HCT116 (cell line): ENCODE data around the gene FAIM2. TPM values are rescaled to one million over a fixed set of nuclear protein-coding genes. Genes with fewer than 3 reads are reported as not detected.

ENCODE experiments used
- ATAC-seq: fragments of 200-7000 bp; cut with Tn5 transposase; 2 replicates; pipeline ENCODE4 v1.9.1; 2020; ENCODE audit warnings: mild to moderate bottlenecking, moderate library complexity
- BruUV-seq: library from RNA; stranded (reverse); fragments of 400-500 nt; replicated peaks from 2 replicates; lab custom pipeline; 2021; lab: Mats Ljungman, UMichigan
- CTCF ChIA-PET: fragments of 300-600 bp; sonication (Branson Sonifier 250); formaldehyde crosslinking; loops from one replicate; lab custom pipeline; 2021; ENCODE audit warnings: antibody characterized with exemption; lab: Charles Lee
- POLR2A ChIA-PET: fragments of 300-600, 350-600 bp; sonication (Branson Sonifier 250); formaldehyde crosslinking; loops from one replicate; lab custom pipeline; 2021; ENCODE audit warnings: antibody characterized with exemption; lab: Charles Lee
- RAD21 ChIA-PET, 2 experiments: fragments of 300-600 bp; sonication (Branson Sonifier 250); formaldehyde crosslinking; loops; one replicate each; lab custom pipeline; 2023; ENCODE audit warnings: low total read pairs in 2 of 2; ENCODE audit not compliant: uncharacterized antibody in 2 of 2, unreplicated experiment in 2 of 2, low non-redundant PET in 1 of 2; lab: Charles Lee
- DNase-seq: peaks from one replicate; pipeline ENCODE4 v3.0.0-alpha.2; 2010; ENCODE audit warnings: low read depth, low spot score
- H2AFZ ChIP-seq: fragments of 200-600 bp; shearing (Covaris generic), sonication (generic); 2 replicates; pipeline ENCODE4 v1.6.1; 2017; ENCODE audit warnings: low read depth, mixed run types, mixed read lengths, antibody characterized with exemption, low read length; ENCODE audit not compliant: poor library complexity, severe bottlenecking
- H3K27ac ChIP-seq: 2 replicates; pipeline ENCODE4 v1.5.1; 2012; ENCODE audit warnings: low read depth, low read length
- H3K27me3 ChIP-seq: fragments of 200-600 bp; sonication (generic); 2 replicates; pipeline ENCODE4 v1.6.1; 2016; ENCODE audit warnings: mixed run types, low read length, mixed read lengths; ENCODE audit not compliant: insufficient read depth
- H3K36me3 ChIP-seq, 2 experiments: fragments of 200-500 bp in 1 of 2; fragments of 200-600 bp in 1 of 2; sonication (Bioruptor generic) in 1 of 2; sonication (generic) in 1 of 2; 2 replicates each; pipeline versions ENCODE4 v1.5.1 to v1.6.1; 2014 to 2016; ENCODE audit warnings: low read length in 2 of 2, inconsistent platforms in 1 of 2, mixed read lengths in 1 of 2, mixed run types in 1 of 2; ENCODE audit not compliant: insufficient read depth in 2 of 2, control insufficient read depth in 1 of 2
- H3K4me1 ChIP-seq, 2 experiments: fragments of 200-600 bp in 1 of 2; sonication (generic) in 1 of 2; 2 replicates each; pipeline versions ENCODE4 v1.5.1 to v1.6.1; 2012 to 2017; ENCODE audit warnings: low read length in 2 of 2, inconsistent platforms in 1 of 2, mild to moderate bottlenecking in 1 of 2, mixed read lengths in 1 of 2, mixed run types in 1 of 2, moderate library complexity in 1 of 2; ENCODE audit not compliant: insufficient read depth in 2 of 2, control insufficient read depth in 1 of 2
- H3K4me2 ChIP-seq: fragments of 200-600 bp; sonication (generic); 2 replicates; pipeline ENCODE4 v1.6.1; 2017; ENCODE audit warnings: mixed run types, low read length, mixed read lengths
- H3K4me3 ChIP-seq, 2 experiments: fragments of 200-600 bp in 1 of 2; sonication (generic) in 1 of 2; replicated peaks in 1 of 2; 2 replicates each; pipeline ENCODE4 v1.5.1; 2011 to 2016; ENCODE audit warnings: low read length in 2 of 2, control low read depth in 1 of 2, low read depth in 1 of 2, mild to moderate bottlenecking in 1 of 2, mixed read lengths in 1 of 2, mixed run types in 1 of 2
- H3K79me2 ChIP-seq: fragments of 200-600 bp; sonication (generic); 2 replicates; pipeline ENCODE4 v1.6.1; 2017; ENCODE audit warnings: mild to moderate bottlenecking, mixed run types, low read length, moderate library complexity, mixed read lengths; ENCODE audit not compliant: insufficient read depth
- H3K9ac ChIP-seq: fragments of 200-600 bp; sonication (generic); 2 replicates; pipeline ENCODE4 v1.6.1; 2016; ENCODE audit warnings: low read length, mixed read lengths
- H3K9me2 ChIP-seq: fragments of 200-600 bp; sonication (generic), shearing (Covaris generic); 2 replicates; pipeline ENCODE4 v1.6.1; 2017; ENCODE audit warnings: mixed run types, mild to moderate bottlenecking, moderate library complexity; ENCODE audit not compliant: insufficient read depth
- H3K9me3 ChIP-seq, 2 experiments: fragments of 200-500 bp in 1 of 2; fragments of 200-600 bp in 1 of 2; sonication (Bioruptor generic) in 1 of 2; sonication (generic) in 1 of 2; 2 replicates each; pipeline ENCODE4 v1.6.1; 2014 to 2017; ENCODE audit warnings: low read length in 2 of 2, mixed read lengths in 2 of 2, inconsistent platforms in 1 of 2, low read depth in 1 of 2, mild to moderate bottlenecking in 1 of 2, mixed run types in 1 of 2, moderate library complexity in 1 of 2; ENCODE audit not compliant: control insufficient read depth in 1 of 2, insufficient read depth in 1 of 2
- H4K20me1 ChIP-seq: fragments of 200-600 bp; sonication (generic), shearing (Covaris generic); 2 replicates; pipeline ENCODE4 v1.6.1; 2017; ENCODE audit warnings: mixed run types, mild to moderate bottlenecking, moderate library complexity; ENCODE audit not compliant: insufficient read depth
- CEBPB ChIP-seq: IDR thresholded peaks from 2 replicates; pipeline ENCODE4 v1.6.1; 2012; ENCODE audit warnings: low read depth
- ELF1 ChIP-seq: IDR thresholded peaks from 2 replicates; pipeline ENCODE4 v1.6.1; 2012; ENCODE audit warnings: low read depth, borderline replicate concordance
- EZH2 ChIP-seq: fragments of 200-600 bp; sonication (generic); IDR thresholded peaks from 2 replicates; pipeline ENCODE4 v1.6.1; 2017; ENCODE audit warnings: antibody characterized with exemption, mixed run types
- EZH2phosphoT487 ChIP-seq: fragments of 200-600 bp; IDR thresholded peaks from 2 replicates; pipeline ENCODE4 v1.6.1; 2018; ENCODE audit warnings: antibody characterized with exemption, borderline replicate concordance
- JUND ChIP-seq: IDR thresholded peaks from 2 replicates; pipeline ENCODE4 v1.6.1; 2012
- POLR2AphosphoS5 ChIP-seq: IDR thresholded peaks from 2 replicates; pipeline ENCODE4 v1.6.1; 2011; ENCODE audit warnings: mild to moderate bottlenecking, low read depth, low read length, moderate library complexity
- RAD21 ChIP-seq: IDR thresholded peaks from 2 replicates; pipeline ENCODE4 v1.6.1; 2012; ENCODE audit warnings: low read depth, mild to moderate bottlenecking
- SIN3A ChIP-seq: IDR thresholded peaks from 2 replicates; pipeline ENCODE4 v1.6.1; 2012; ENCODE audit warnings: low read depth
- YY1 ChIP-seq: IDR thresholded peaks from 2 replicates; pipeline ENCODE4 v1.6.1; 2011; ENCODE audit warnings: low read length, low read depth, moderate library complexity, mild to moderate bottlenecking; ENCODE audit not compliant: insufficient replicate concordance; ENCODE audit errors: extremely low read depth
- intact Hi-C: fragments of 100-400 bp; cut with micrococcal nuclease; formaldehyde crosslinking; loops from 2 replicates; pipeline ENCODE4 v1.10.0; 2022
- total RNA-seq: library from RNA; stranded (reverse); gene quantifications from one replicate; pipeline ENCODE4 v1.2.1, GENCODE V29; 2021; ENCODE audit not compliant: unreplicated experiment
- TF ChIP-seq, protein P1 (sequence below): IDR thresholded peaks from 2 replicates; pipeline ENCODE4 v1.6.1; 2012
- TF ChIP-seq, protein P2 (sequence below), 3 experiments: fragments of 200-600 bp in 1 of 3; sonication (generic) in 1 of 3; IDR thresholded peaks in 2 of 3; conservative IDR thresholded peaks in 1 of 3; 2 replicates each; pipeline ENCODE4 v1.5.1; 2012 to 2017; ENCODE audit warnings: low read depth in 2 of 3, low read length in 2 of 3, antibody characterized with exemption in 1 of 3, borderline replicate concordance in 1 of 3, control low read depth in 1 of 3, mild to moderate bottlenecking in 1 of 3, mixed read lengths in 1 of 3, mixed run types in 1 of 3, moderate library complexity in 1 of 3; ENCODE audit not compliant: insufficient read depth in 1 of 3
- TF ChIP-seq, protein P3 (sequence below): IDR thresholded peaks from 2 replicates; pipeline ENCODE4 v1.6.1; 2011; ENCODE audit warnings: mild to moderate bottlenecking, low read length, moderate library complexity; ENCODE audit not compliant: insufficient replicate concordance; ENCODE audit errors: extremely low read depth

Gene FAIM2
- total RNA-seq, 1 experiment from 2014 or later, result not detected

DNA sequence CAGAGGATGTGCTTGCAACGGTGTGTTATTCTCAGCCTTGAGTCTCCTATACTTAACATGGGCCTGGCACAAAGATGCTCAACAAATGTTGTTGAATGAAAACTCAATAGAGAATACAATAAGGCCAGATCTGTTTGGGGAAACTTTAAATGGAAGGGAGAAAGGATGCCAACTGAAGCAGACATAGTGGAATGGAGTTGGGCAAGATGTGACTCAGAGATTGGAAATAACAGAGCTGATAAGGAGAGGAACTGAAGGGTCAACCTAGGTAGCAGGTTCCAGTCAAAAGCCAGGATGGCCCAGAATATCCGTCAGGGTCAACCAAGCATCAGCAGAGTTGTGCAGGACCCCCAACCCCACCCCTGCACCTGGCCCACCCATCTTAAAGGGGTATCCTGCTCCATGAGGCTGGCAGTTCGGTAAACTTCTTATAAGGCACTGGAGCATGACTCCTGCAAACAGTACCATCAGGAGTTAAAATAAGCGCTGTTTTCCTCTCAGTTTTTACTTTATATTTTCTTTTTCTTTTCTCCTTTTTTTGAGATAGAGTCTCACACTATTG is 59.7 kb downstream of the FAIM2 start (continued):
- no peak for TF ChIP-seq RAD21
- TF ChIP-seq, all 23 proteins: peak for 0

DNA sequence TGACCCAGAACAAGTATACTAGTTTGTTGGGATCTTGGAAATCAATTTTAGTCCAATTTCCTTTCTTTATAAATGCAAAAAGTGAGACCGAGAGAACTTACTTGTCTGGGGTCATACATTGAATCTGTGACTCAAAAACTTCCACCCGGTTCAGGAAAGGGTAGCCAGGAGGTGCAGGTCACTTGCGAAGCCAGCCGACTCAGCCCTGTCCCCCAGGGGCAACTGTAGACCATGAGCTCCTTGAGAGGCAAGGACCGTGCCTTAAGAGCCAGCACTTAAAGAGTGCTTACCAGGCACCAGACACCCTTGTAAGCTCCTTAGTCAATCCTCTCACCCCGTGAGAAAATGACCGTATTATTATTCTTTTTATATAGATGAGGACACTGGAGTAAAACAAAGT is 60.3 kb downstream of the FAIM2 start:
- peak overlapping the region; percentile 97 for H3K9ac ChIP-seq
- TF ChIP-seq EZH2, result no peak
- TF ChIP-seq EZH2phosphoT487, result no peak
- no peak for TF ChIP-seq YY1
- TF ChIP-seq, protein P1, sequence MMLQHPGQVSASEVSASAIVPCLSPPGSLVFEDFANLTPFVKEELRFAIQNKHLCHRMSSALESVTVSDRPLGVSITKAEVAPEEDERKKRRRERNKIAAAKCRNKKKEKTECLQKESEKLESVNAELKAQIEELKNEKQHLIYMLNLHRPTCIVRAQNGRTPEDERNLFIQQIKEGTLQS, result no peak
- TF ChIP-seq CEBPB, result no peak
- no peak for TF ChIP-seq SIN3A
- TF ChIP-seq POLR2AphosphoS5, result no peak
- TF ChIP-seq ELF1, result no peak
- no peak for TF ChIP-seq JUND
- TF ChIP-seq, protein P2, sequence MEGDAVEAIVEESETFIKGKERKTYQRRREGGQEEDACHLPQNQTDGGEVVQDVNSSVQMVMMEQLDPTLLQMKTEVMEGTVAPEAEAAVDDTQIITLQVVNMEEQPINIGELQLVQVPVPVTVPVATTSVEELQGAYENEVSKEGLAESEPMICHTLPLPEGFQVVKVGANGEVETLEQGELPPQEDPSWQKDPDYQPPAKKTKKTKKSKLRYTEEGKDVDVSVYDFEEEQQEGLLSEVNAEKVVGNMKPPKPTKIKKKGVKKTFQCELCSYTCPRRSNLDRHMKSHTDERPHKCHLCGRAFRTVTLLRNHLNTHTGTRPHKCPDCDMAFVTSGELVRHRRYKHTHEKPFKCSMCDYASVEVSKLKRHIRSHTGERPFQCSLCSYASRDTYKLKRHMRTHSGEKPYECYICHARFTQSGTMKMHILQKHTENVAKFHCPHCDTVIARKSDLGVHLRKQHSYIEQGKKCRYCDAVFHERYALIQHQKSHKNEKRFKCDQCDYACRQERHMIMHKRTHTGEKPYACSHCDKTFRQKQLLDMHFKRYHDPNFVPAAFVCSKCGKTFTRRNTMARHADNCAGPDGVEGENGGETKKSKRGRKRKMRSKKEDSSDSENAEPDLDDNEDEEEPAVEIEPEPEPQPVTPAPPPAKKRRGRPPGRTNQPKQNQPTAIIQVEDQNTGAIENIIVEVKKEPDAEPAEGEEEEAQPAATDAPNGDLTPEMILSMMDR (IDR thresholded peaks at IDR 0.05 in 2 of 3, conservative IDR thresholded peaks at IDR 0.05 in 1 of 3; ENCODE audit: borderline replicate concordance in 1 of 3, insufficient read depth in 1 of 3, low read depth in 2 of 3, low read length in 2 of 3), result no peak
- TF ChIP-seq, protein P3, sequence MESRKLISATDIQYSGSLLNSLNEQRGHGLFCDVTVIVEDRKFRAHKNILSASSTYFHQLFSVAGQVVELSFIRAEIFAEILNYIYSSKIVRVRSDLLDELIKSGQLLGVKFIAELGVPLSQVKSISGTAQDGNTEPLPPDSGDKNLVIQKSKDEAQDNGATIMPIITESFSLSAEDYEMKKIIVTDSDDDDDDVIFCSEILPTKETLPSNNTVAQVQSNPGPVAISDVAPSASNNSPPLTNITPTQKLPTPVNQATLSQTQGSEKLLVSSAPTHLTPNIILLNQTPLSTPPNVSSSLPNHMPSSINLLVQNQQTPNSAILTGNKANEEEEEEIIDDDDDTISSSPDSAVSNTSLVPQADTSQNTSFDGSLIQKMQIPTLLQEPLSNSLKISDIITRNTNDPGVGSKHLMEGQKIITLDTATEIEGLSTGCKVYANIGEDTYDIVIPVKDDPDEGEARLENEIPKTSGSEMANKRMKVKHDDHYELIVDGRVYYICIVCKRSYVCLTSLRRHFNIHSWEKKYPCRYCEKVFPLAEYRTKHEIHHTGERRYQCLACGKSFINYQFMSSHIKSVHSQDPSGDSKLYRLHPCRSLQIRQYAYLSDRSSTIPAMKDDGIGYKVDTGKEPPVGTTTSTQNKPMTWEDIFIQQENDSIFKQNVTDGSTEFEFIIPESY, result no peak
- ATAC-seq (no peak), DNase-seq (no peak)
- peaks cover 12 to 19% of the 10 kb centered on the region in 2 experiments; a peak in 3 of 4 replicates for H3K4me1 ChIP-seq
- ChIA-PET CTCF (interaction anchor here (0.5 to 1.8 kb wide), 4 partner anchors 66 to 241 kb away, joined by 3 to 5 read pairs (median 4); partner anchors contain the start of gene SMARCD1), RAD21 (no interaction called here), POLR2A (interaction anchor here (0.9 to 1.8 kb wide), 3 partner anchors 8 to 102 kb away, joined by 4 to 9 read pairs (median 7); partner anchors contain the start of genes NCKAP5L and TMBIM6)
- 0 out of 2 replicates have a peak, but pooled peaks cover 3% of the 10 kb centered on the region for H3K9me2 ChIP-seq
- intact Hi-C loops, result no loop called here
- no peaks in the 10 kb centered on the region for H3K9me3 ChIP-seq
- peak overlapping the region; percentile 97 for H3K4me2 ChIP-seq
- H3K79me2 ChIP-seq, result peaks cover 18% of the 10 kb centered on the region
- TSS peak; percentile 96 for BruUV-seq
- H2AFZ ChIP-seq, result no peak overlapping the region
- H3K27ac ChIP-seq, result peak overlapping the region; percentile 90
- H3K27me3 ChIP-seq, result no peaks in the 10 kb centered on the region
- H3K36me3 ChIP-seq, result no peaks in the 10 kb centered on the region
- H4K20me1 ChIP-seq, result no peaks in the 10 kb centered on the region
- peak overlapping the region; percentile 85 to 95 for H3K4me3 ChIP-seq
